ENCODE measurements around the gene MGAT3. TPM values are rescaled to one million over a fixed set of nuclear protein-coding genes. Genes with fewer than 3 reads are reported as not detected.

Gene MGAT3
- total and polyA plus RNA-seq, 2 of the 13 experiments (the other 11 are each of a cell fraction or from before 2014, with no cell fraction given), result 0.11 to 0.15 TPM

- Histone ChIP-seq H3K36me3 (replicated peaks in 1 of 2; ENCODE audit: control insufficient read depth in 1 of 2, insufficient read depth in 2 of 2, low read length in 2 of 2) (no peaks in the 10 kb centered on the region), H3K9ac (ENCODE audit: insufficient read depth, low read depth, low read length) (no peak overlapping the region), H3K4me3 (replicated peaks in 1 of 3; ENCODE audit: insufficient read depth in 1 of 3, low read depth in 2 of 3, low read length in 3 of 3) (no peak overlapping the region), H3K9me3 (ENCODE audit: low read length) (no peaks in the 10 kb centered on the region), H3K27ac (ENCODE audit: extremely low read length, insufficient read depth, low read length) (no peak overlapping the region), H4K20me1 (ENCODE audit: insufficient read depth, low read length) (no peaks in the 10 kb centered on the region), H3K4me2 (ENCODE audit: low read depth, low read length) (no peak overlapping the region), H2AFZ (ENCODE audit: low read length) (no peak overlapping the region), H3K4me1 (ENCODE audit: insufficient read depth, low read length) (peaks cover 47% of the 10 kb centered on the region), H3K79me2 (ENCODE audit: insufficient read depth, low read length) (no peaks in the 10 kb centered on the region), H3K27me3 (ENCODE audit: control insufficient read depth in 1 of 2, insufficient read depth in 2 of 2, low read length in 2 of 2) (peaks cover 0 to 25% of the 10 kb centered on the region in 2 experiments; a peak in 4 of 5 replicates)
- no TSS peak for BruUV-seq (replicated peaks)
- FAIRE-seq, result no peak
- in situ Hi-C loops (cut with HindIII; ENCODE audit: extremely low pct_ligation_motif_present, low pct_unique_long_range_greater_than_20kb), result no loop called here
- ChIA-PET POLR2A (no interaction called here), CTCF (ENCODE audit: low intra/inter-chr PET ratio, low total read pairs) (no interaction called here)
- intact Hi-C loops (cut with micrococcal nuclease; ENCODE audit: unreplicated experiment), result no loop called here
- no peak for ATAC-seq
- no peak for DNase-seq (ENCODE audit: low spot score)
- WGBS (ENCODE audit: low lambda C conversion rate), result 31% methylated on average over 6 of the region's 6 CpGs
- no peak for TF ChIP-seq PRDM4 (CRISPR knock-in tag; IDR thresholded peaks at IDR 0.05; ENCODE audit: borderline replicate concordance)
- no peak for TF ChIP-seq ZBTB46 (CRISPR knock-in tag; IDR thresholded peaks at IDR 0.05; ENCODE audit: borderline replicate concordance)
- no peak for TF ChIP-seq ZNF652 (CRISPR knock-in tag; IDR thresholded peaks at IDR 0.05; ENCODE audit: borderline replicate concordance, low read depth)
- TF ChIP-seq HNF4A (CRISPR knock-in tag; IDR thresholded peaks at IDR 0.05), result no peak
- TF ChIP-seq RAD21 (CRISPR knock-in tag; IDR thresholded peaks at IDR 0.05), result no peak
- no peak for TF ChIP-seq DBP (CRISPR knock-in tag; IDR thresholded peaks at IDR 0.05; ENCODE audit: not compliant biosample characterization)
- TF ChIP-seq ZFP36L2 (CRISPR knock-in tag; IDR thresholded peaks at IDR 0.05), result no peak
- TF ChIP-seq KDM4B (CRISPR knock-in tag; IDR thresholded peaks at IDR 0.05), result no peak
- no peak for TF ChIP-seq ZNF670 (CRISPR knock-in tag; IDR thresholded peaks at IDR 0.05; ENCODE audit: borderline replicate concordance)
- TF ChIP-seq ZNF556 (CRISPR knock-in tag; IDR thresholded peaks at IDR 0.05; ENCODE audit: borderline replicate concordance), result no peak
- TF ChIP-seq KIAA2018 (CRISPR knock-in tag; IDR thresholded peaks at IDR 0.05; ENCODE audit: borderline replicate concordance), result no peak
- TF ChIP-seq MLLT10 (CRISPR knock-in tag; IDR thresholded peaks at IDR 0.05), result no peak
Observed at GRCh38 chr22:39443398-39443797, 13.4 kb upstream of the MGAT3 start.
